Activated T-helper 17 cell treated with anti-CD3 and anti-CD28 coated beads, Interleukin-2, amount 50 U/mL, for 72 hours (primary cell): ENCODE data around the gene PCSK5. TPM values are rescaled to one million over a fixed set of nuclear protein-coding genes. Genes with fewer than 3 reads are reported as not detected.
"Not testable (repeated sequence)": the region's sequence is repeated elsewhere in the genome, so short reads cannot be mapped to it uniquely, and the experiment has no call there.

Experiments used
- ATAC-seq: fragments of 150-1000 bp; cut with Tn5 transposase; replicated peaks from 2 replicates; pipeline ENCODE4 v1.10.0; 2021; ENCODE audit warnings: mild to moderate bottlenecking, moderate library complexity
- H3K27ac Mint-ChIP-seq: one replicate; pipeline ENCODE4 v1.8.0; 2022; ENCODE audit warnings: mixed read lengths
- H3K27me3 Mint-ChIP-seq: one replicate; pipeline ENCODE4 v1.8.0; 2022; ENCODE audit warnings: mixed read lengths
- H3K36me3 Mint-ChIP-seq: one replicate; pipeline ENCODE4 v1.8.0; 2022; ENCODE audit warnings: low read depth, mild to moderate bottlenecking, mixed read lengths
- H3K4me1 Mint-ChIP-seq: one replicate; pipeline ENCODE4 v1.8.0; 2022; ENCODE audit warnings: mixed read lengths
- H3K4me3 Mint-ChIP-seq: one replicate; pipeline ENCODE4 v1.8.0; 2022; ENCODE audit warnings: mild to moderate bottlenecking, mixed read lengths
- H3K9me3 Mint-ChIP-seq: one replicate; pipeline ENCODE4 v1.8.0; 2022; ENCODE audit warnings: mixed read lengths
- total RNA-seq, 2 donors: library from RNA; stranded (reverse); gene quantifications; one replicate each; pipeline ENCODE4 v1.2.3, GENCODE V29; 2022

The PCSK5 gene
- 1 to 10 TPM; 1.6 to 3.8 TPM for total RNA-seq

GRCh38 chr9:75890472-75891276, at the start of gene PCSK5:
Gene PCSK5, plus strand, starts transcription at chr9:75890673. Its CDS starts 509 bp downstream, at chr9:75891182.
- peak; percentile 79 for ATAC-seq
- H3K27me3 Mint-ChIP-seq = peaks cover 7% of the 10 kb centered on the region
- peaks cover 6% of the 10 kb centered on the region for H3K4me1 Mint-ChIP-seq
- H3K36me3 Mint-ChIP-seq = no peaks in the 10 kb centered on the region
- peak within 1 kb of the TSS; percentile 73 for H3K27ac Mint-ChIP-seq
- peak within 1 kb of the TSS; percentile 95 for H3K4me3 Mint-ChIP-seq
- H3K9me3 Mint-ChIP-seq = no peaks in the 10 kb centered on the region

GRCh38 chr9:75844321-75844720, 46.2 kb upstream of the PCSK5 start:
- H3K27me3 Mint-ChIP-seq = peaks cover 3% of the 10 kb centered on the region
- H3K27ac Mint-ChIP-seq = no peak overlapping the region
- H3K36me3 Mint-ChIP-seq = no peaks in the 10 kb centered on the region
- H3K4me1 Mint-ChIP-seq = no peaks in the 10 kb centered on the region
- H3K9me3 Mint-ChIP-seq = no peaks in the 10 kb centered on the region
- H3K4me3 Mint-ChIP-seq = no peak overlapping the region
- no peak for ATAC-seq

- Mint-ChIP-seq H3K4me3 (no peak overlapping the region), H3K27ac (no peak overlapping the region), H3K27me3 (peaks cover 3% of the 10 kb centered on the region), H3K9me3 (no peaks in the 10 kb centered on the region), H3K4me1 (no peaks in the 10 kb centered on the region), H3K36me3 (no peaks in the 10 kb centered on the region)
- no peak for ATAC-seq
These were observed 44.7 kb upstream of the PCSK5 start for GRCh38 chr9:75845806-75846205.

GRCh38 chr9:75847085-75847484, 43.4 kb upstream of the PCSK5 start:
- no peaks in the 10 kb centered on the region for H3K9me3 Mint-ChIP-seq
- ATAC-seq = no peak
- H3K4me3 Mint-ChIP-seq = no peak overlapping the region
- H3K27ac Mint-ChIP-seq = no peak overlapping the region
- peaks cover 3% of the 10 kb centered on the region for H3K27me3 Mint-ChIP-seq
- H3K36me3 Mint-ChIP-seq = no peaks in the 10 kb centered on the region
- no peaks in the 10 kb centered on the region for H3K4me1 Mint-ChIP-seq

GRCh38 chr9:75850459-75851200, 39.8 kb upstream of the PCSK5 start:
- H3K4me1 Mint-ChIP-seq = no peaks in the 10 kb centered on the region
- H3K27ac Mint-ChIP-seq = no peak overlapping the region
- H3K9me3 Mint-ChIP-seq = no peaks in the 10 kb centered on the region
- no peak overlapping the region for H3K4me3 Mint-ChIP-seq
- H3K36me3 Mint-ChIP-seq = no peaks in the 10 kb centered on the region
- ATAC-seq = no peak
- no peaks in the 10 kb centered on the region for H3K27me3 Mint-ChIP-seq

- Mint-ChIP-seq H3K27me3 (no peaks in the 10 kb centered on the region), H3K4me3 (no peak overlapping the region), H3K9me3 (no peaks in the 10 kb centered on the region), H3K27ac (no peak overlapping the region), H3K36me3 (no peaks in the 10 kb centered on the region), H3K4me1 (no peaks in the 10 kb centered on the region)
- ATAC-seq = no peak
These were observed 38.6 kb upstream of the PCSK5 start for GRCh38 chr9:75851917-75852316.

- no peak for ATAC-seq
- Mint-ChIP-seq H3K36me3 (no peaks in the 10 kb centered on the region), H3K4me3 (no peak overlapping the region), H3K4me1 (no peaks in the 10 kb centered on the region), H3K9me3 (no peaks in the 10 kb centered on the region), H3K27me3 (no peaks in the 10 kb centered on the region), H3K27ac (no peak overlapping the region)
These were observed 37.7 kb upstream of the PCSK5 start for GRCh38 chr9:75852746-75853145.

GRCh38 chr9:75855509-75855908, 35.0 kb upstream of the PCSK5 start:
- H3K36me3 Mint-ChIP-seq = no peaks in the 10 kb centered on the region
- no peaks in the 10 kb centered on the region for H3K4me1 Mint-ChIP-seq
- H3K27me3 Mint-ChIP-seq = no peaks in the 10 kb centered on the region
- no peak overlapping the region for H3K4me3 Mint-ChIP-seq
- H3K27ac Mint-ChIP-seq = no peak overlapping the region
- no peaks in the 10 kb centered on the region for H3K9me3 Mint-ChIP-seq
- no peak for ATAC-seq

- no peak for ATAC-seq
- H3K27me3 Mint-ChIP-seq = peaks cover 3% of the 10 kb centered on the region
- H3K27ac Mint-ChIP-seq = no peak overlapping the region
- H3K4me1 Mint-ChIP-seq = no peaks in the 10 kb centered on the region
- H3K9me3 Mint-ChIP-seq = no peaks in the 10 kb centered on the region
- H3K36me3 Mint-ChIP-seq = no peaks in the 10 kb centered on the region
- no peak overlapping the region for H3K4me3 Mint-ChIP-seq
These were observed 31.9 kb upstream of the PCSK5 start for GRCh38 chr9:75858497-75859092.

- H3K27ac Mint-ChIP-seq = no peak overlapping the region
- H3K4me1 Mint-ChIP-seq = no peaks in the 10 kb centered on the region
- no peaks in the 10 kb centered on the region for H3K36me3 Mint-ChIP-seq
- H3K4me3 Mint-ChIP-seq = no peak overlapping the region
- H3K9me3 Mint-ChIP-seq = no peaks in the 10 kb centered on the region
- peaks cover 7% of the 10 kb centered on the region for H3K27me3 Mint-ChIP-seq
- no peak for ATAC-seq
These were observed 26.2 kb upstream of the PCSK5 start for GRCh38 chr9:75864266-75864665.

- Mint-ChIP-seq H3K36me3 (no peaks in the 10 kb centered on the region), H3K4me1 (no peaks in the 10 kb centered on the region), H3K4me3 (no peak overlapping the region), H3K9me3 (no peaks in the 10 kb centered on the region), H3K27ac (no peak overlapping the region), H3K27me3 (peaks cover 7% of the 10 kb centered on the region)
- no peak for ATAC-seq
These were observed 24.1 kb upstream of the PCSK5 start for GRCh38 chr9:75866273-75866871.

GRCh38 chr9:75868526-75868925, 21.9 kb upstream of the PCSK5 start:
- not testable (repeated sequence) for ATAC-seq, H3K27ac Mint-ChIP-seq, H3K9me3 Mint-ChIP-seq, H3K36me3 Mint-ChIP-seq, H3K4me1 Mint-ChIP-seq, H3K27me3 Mint-ChIP-seq, H3K4me3 Mint-ChIP-seq

GRCh38 chr9:75869236-75869635, 21.2 kb upstream of the PCSK5 start:
- Mint-ChIP-seq H3K27ac (no peak overlapping the region), H3K9me3 (no peaks in the 10 kb centered on the region), H3K4me3 (no peak overlapping the region), H3K27me3 (peaks cover 6% of the 10 kb centered on the region), H3K36me3 (no peaks in the 10 kb centered on the region), H3K4me1 (no peaks in the 10 kb centered on the region)
- no peak for ATAC-seq

GRCh38 chr9:75870450-75870849, 20.0 kb upstream of the PCSK5 start:
- Mint-ChIP-seq H3K9me3 (no peaks in the 10 kb centered on the region), H3K4me1 (no peaks in the 10 kb centered on the region), H3K36me3 (no peaks in the 10 kb centered on the region), H3K27ac (no peak overlapping the region), H3K4me3 (no peak overlapping the region), H3K27me3 (peaks cover 6% of the 10 kb centered on the region)
- no peak for ATAC-seq
